Thymus (tissue), 11 donors: ENCODE results near the gene AHCYL1. TPM values are rescaled to one million over a fixed set of nuclear protein-coding genes. Genes with fewer than 3 reads are reported as not detected.
"Not testable (repeated sequence)": the region's sequence is repeated elsewhere in the genome, so short reads cannot be mapped to it uniquely, and the experiment has no call there.

Source experiments
- DNase-seq, 9 donors: peaks; one replicate each; pipeline ENCODE4 v3.0.0-alpha.2; 2013; ENCODE audit warnings: low spot score in 9 of 9, low read depth in 6 of 9, missing footprints in 1 of 9
- H3K27ac ChIP-seq, 2 donors: one replicate each; pipeline ENCODE4 v1.5.1; 2013; ENCODE audit warnings: control low read depth in 1 of 2, low read depth in 1 of 2, low read length in 1 of 2, mild to moderate bottlenecking in 1 of 2, moderate library complexity in 1 of 2
- H3K27me3 ChIP-seq, 2 donors: one replicate each; pipeline ENCODE4 v1.5.1; 2013; ENCODE audit warnings: low read length in 1 of 2; ENCODE audit not compliant: control insufficient read depth in 2 of 2, insufficient read depth in 1 of 2
- H3K36me3 ChIP-seq, 2 donors: one replicate each; pipeline ENCODE4 v1.5.1; 2013; ENCODE audit warnings: low read length in 1 of 2, mild to moderate bottlenecking in 1 of 2, moderate library complexity in 1 of 2; ENCODE audit not compliant: control insufficient read depth in 2 of 2, insufficient read depth in 2 of 2
- H3K4me1 ChIP-seq, 2 donors: one replicate each; pipeline ENCODE4 v1.5.1; 2013; ENCODE audit warnings: low read length in 2 of 2; ENCODE audit not compliant: control insufficient read depth in 2 of 2, insufficient read depth in 2 of 2
- H3K4me3 ChIP-seq, 2 donors: one replicate each; pipeline ENCODE4 v1.5.1; 2013; ENCODE audit warnings: low read length in 2 of 2, control low read depth in 1 of 2, mild to moderate bottlenecking in 1 of 2
- H3K9me3 ChIP-seq, 2 donors: one replicate each; pipeline ENCODE4 v1.5.1; 2013; ENCODE audit warnings: low read length in 1 of 2, mild to moderate bottlenecking in 1 of 2; ENCODE audit not compliant: control insufficient read depth in 2 of 2, insufficient read depth in 1 of 2
- WGBS: extraction: QIAGEN DNeasy Blood & Tissue Kit; methylation state at CpG from one replicate; pipeline ENCODE4 v1.1.7; 2013; 5-methylcytosine and 5-hydroxymethylcytosine counted together
- polyA plus RNA-seq: library from polyadenylated mRNA; stranded (reverse); fragments of 200-250 nt; gene quantifications from one replicate; pipeline ENCODE4 v1.2.3, GENCODE V29; 2013
- total RNA-seq: library from RNA; stranded (reverse); fragments of 120-200 nt; gene quantifications from one replicate; pipeline ENCODE4 v1.2.4, GENCODE V29; 2013
- donor health status: healthy.

AHCYL1 gene
- total and polyA plus RNA-seq, 2 donors = 19.3 to 33.7 TPM

GRCh38 chr1:110012100-110012780 is 27.7 kb downstream of the AHCYL1 start:
- 97% methylated on average over 6 of the region's 6 CpGs for WGBS
- peaks cover 36 to 72% of the 10 kb centered on the region in 2 donors for H3K36me3 ChIP-seq
- H3K27ac ChIP-seq = no peak overlapping the region
- H3K27me3 ChIP-seq = no peaks in the 10 kb centered on the region
- H3K4me3 ChIP-seq = no peak overlapping the region
- H3K4me1 ChIP-seq = no peaks in the 10 kb centered on the region
- H3K9me3 ChIP-seq = no peaks in the 10 kb centered on the region
- no peak for DNase-seq

GRCh38 chr1:110017792-110018191 is 33.2 kb downstream of the AHCYL1 start:
- peaks cover 60 to 88% of the 10 kb centered on the region in 2 donors for H3K36me3 ChIP-seq
- H3K9me3 ChIP-seq = no peaks in the 10 kb centered on the region
- DNase-seq = no peak
- no peaks in the 10 kb centered on the region for H3K27me3 ChIP-seq
- H3K4me3 ChIP-seq = no peak overlapping the region
- H3K27ac ChIP-seq = no peak overlapping the region
- no peaks in the 10 kb centered on the region for H3K4me1 ChIP-seq
- 97% methylated on average over 3 of the region's 3 CpGs for WGBS

DNA sequence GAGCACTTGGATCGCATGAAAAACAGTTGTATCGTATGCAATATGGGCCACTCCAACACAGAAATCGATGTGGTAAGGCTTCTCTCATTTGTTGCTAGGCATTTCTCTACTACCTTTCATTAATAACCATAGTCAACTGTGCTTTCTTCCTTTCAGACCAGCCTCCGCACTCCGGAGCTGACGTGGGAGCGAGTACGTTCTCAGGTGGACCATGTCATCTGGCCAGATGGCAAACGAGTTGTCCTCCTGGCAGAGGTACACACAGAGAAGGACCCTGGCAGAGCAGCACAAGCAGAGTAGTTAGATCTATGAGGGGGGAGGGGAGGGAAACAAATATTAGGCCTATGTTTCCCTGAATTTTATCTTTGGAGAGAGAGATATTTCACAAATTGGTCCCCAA is 33.8 kb downstream of the AHCYL1 start:
- H3K9me3 ChIP-seq = no peaks in the 10 kb centered on the region
- H3K27me3 ChIP-seq = no peaks in the 10 kb centered on the region
- no peak for DNase-seq
- H3K4me1 ChIP-seq = no peaks in the 10 kb centered on the region
- H3K27ac ChIP-seq = no peak overlapping the region
- H3K36me3 ChIP-seq = peaks cover 64 to 88% of the 10 kb centered on the region in 2 donors
- 98% methylated on average over 9 of the region's 9 CpGs for WGBS
- no peak overlapping the region for H3K4me3 ChIP-seq

GRCh38 chr1:110019770-110020169 is 35.2 kb downstream of the AHCYL1 start:
- WGBS = 97% methylated on average over 1 of the region's 1 CpG

DNA sequence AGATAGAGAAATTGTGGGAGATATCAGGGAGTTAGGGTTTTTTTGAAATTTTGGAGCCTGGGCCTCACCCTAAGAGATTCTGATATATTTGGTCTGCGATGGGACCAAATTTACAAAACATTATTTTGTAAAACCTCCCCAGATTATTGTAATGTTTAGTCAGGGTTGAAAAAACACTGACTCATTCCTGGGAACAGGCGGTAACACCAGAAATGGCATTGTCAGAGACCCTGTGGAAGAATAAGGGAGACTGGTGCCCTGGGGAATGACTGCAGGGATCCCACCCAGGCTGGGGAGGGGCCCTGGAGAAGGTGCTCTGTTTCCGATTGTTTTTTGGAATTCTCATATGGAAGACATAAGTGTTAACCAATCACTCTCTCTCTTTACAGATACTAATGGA is 36.7 kb downstream of the AHCYL1 start:
- Histone ChIP-seq H3K4me1 (no peaks in the 10 kb centered on the region), H3K9me3 (no peaks in the 10 kb centered on the region), H3K4me3 (no peak overlapping the region), H3K27me3 (no peaks in the 10 kb centered on the region), H3K36me3 (peaks cover 52 to 73% of the 10 kb centered on the region in 2 donors), H3K27ac (no peak overlapping the region)
- no peak for DNase-seq
- WGBS = 99% methylated on average over 3 of the region's 3 CpGs

More at GRCh38 chr1:110019770-110020169, 35.2 kb downstream of the AHCYL1 start:
- Histone ChIP-seq H3K27ac (no peak overlapping the region), H3K4me3 (no peak overlapping the region), H3K27me3 (no peaks in the 10 kb centered on the region), H3K9me3 (no peaks in the 10 kb centered on the region), H3K4me1 (no peaks in the 10 kb centered on the region), H3K36me3 (peaks cover 61 to 87% of the 10 kb centered on the region in 2 donors)
- no peak for DNase-seq

DNA sequence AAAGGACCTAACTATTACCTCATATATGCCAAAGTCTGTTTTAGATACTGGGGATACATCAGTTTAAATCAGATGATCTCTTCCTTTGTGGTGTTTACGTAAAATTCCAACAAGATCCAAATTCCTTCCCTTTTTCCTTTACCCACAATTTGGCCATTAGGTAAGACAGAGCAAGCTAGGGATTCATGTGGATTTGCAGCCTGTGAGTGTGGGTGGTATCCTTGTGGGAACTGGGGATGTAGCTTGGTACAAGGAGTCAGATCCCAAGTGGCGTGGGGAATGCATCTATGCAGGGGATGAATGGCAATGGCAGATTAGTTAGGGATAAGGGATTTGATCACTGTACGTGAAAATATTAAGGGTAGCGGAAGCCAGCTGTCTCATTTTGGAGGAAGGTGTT is 40.0 kb downstream of the AHCYL1 start:
- no peak overlapping the region for H3K27ac ChIP-seq
- H3K9me3 ChIP-seq = no peaks in the 10 kb centered on the region
- peaks cover 25 to 41% of the 10 kb centered on the region in 2 donors for H3K36me3 ChIP-seq
- no peak overlapping the region for H3K4me3 ChIP-seq
- H3K4me1 ChIP-seq = no peaks in the 10 kb centered on the region
- DNase-seq = no peak
- H3K27me3 ChIP-seq = no peaks in the 10 kb centered on the region
- whole genome bisulfite sequencing = 98% methylated on average over 4 of the region's 4 CpGs

- peaks cover 7 to 16% of the 10 kb centered on the region in 2 donors for H3K4me1 ChIP-seq
- WGBS = 95% methylated on average over 4 of the region's 4 CpGs
- not testable (repeated sequence) for H3K4me3 ChIP-seq, H3K9me3 ChIP-seq, H3K27ac ChIP-seq, H3K36me3 ChIP-seq, H3K27me3 ChIP-seq, DNase-seq
Measured at GRCh38 chr1:110030687-110031086, 46.1 kb downstream of the AHCYL1 start.

DNA sequence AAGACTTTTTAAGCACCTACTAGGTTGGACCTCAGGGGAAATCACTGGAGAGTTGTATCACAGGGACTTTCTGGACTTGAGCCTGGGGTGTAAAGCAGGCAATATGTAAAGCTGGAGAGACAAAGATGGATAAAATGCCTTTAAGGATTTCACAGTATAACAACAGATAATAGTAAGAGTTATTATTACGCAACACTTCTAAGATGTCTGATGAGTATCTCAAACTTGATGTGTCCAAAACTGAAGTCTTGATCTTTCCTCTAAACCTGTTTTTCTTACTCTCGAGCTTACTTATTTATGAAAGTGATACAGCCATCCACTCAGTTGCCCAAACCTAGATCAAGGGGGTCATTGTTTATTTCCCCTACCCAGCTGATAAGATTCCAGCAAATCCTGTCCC is 47.8 kb downstream of the AHCYL1 start:
- no peaks in the 10 kb centered on the region for H3K36me3 ChIP-seq
- no peak overlapping the region for H3K4me3 ChIP-seq
- no peaks in the 10 kb centered on the region for H3K27me3 ChIP-seq
- peaks cover 13 to 18% of the 10 kb centered on the region in 2 donors for H3K4me1 ChIP-seq
- no peaks in the 10 kb centered on the region for H3K9me3 ChIP-seq
- no peak for DNase-seq
- no peak overlapping the region for H3K27ac ChIP-seq
- WGBS = 93% methylated on average over 2 of the region's 2 CpGs

DNA sequence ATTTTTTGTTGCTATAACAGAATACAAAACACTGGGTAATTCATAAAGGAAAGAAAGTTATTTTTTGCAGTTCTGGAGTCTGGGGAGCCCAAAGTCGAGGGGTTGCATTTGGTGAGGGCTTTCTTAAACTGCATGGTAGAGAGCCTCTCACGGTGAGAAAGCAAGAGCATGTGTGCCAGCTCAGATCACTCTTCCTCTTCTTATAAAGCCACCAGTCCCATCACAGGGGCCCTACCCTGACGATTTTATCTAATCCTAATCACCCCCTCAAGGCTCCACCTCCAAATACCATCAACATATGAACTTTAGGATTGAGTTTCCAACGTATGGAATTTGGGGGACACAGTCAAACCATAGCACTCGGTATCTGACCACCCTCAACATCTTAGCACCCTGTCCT is 48.9 kb downstream of the AHCYL1 start:
- peaks cover 13 to 18% of the 10 kb centered on the region in 2 donors for H3K4me1 ChIP-seq
- H3K27ac ChIP-seq = peak overlapping the region in 1 of 2 donors; percentile 92

More for the DNA sequence above, 48.9 kb downstream of the AHCYL1 start:
- Histone ChIP-seq H3K4me3 (no peak overlapping the region), H3K9me3 (no peaks in the 10 kb centered on the region), H3K36me3 (peaks cover 5 to 6% of the 10 kb centered on the region in 2 donors), H3K27me3 (no peaks in the 10 kb centered on the region)
- no peak for DNase-seq
- WGBS = 94% methylated on average over 5 of the region's 5 CpGs
